Keratinocyte (primary cell): ENCODE measurements around the gene UVSSA. TPM values are rescaled to one million over a fixed set of nuclear protein-coding genes. Genes with fewer than 3 reads are reported as not detected.
"Not testable (repeated sequence)": the region's sequence is repeated elsewhere in the genome, so short reads cannot be mapped to it uniquely, and the experiment has no call there.

Experiments
- DNase-seq: peaks from one replicate; pipeline ENCODE4 v3.0.0-alpha.2; 2011; ENCODE audit warnings: low read depth, missing footprints, low spot score
- FAIRE-seq: peaks from 2 replicates; lab custom pipeline; 2011; peaks lifted over from hg19 to GRCh38; lab: Jason Lieb, UNC
- H2AFZ ChIP-seq: 2 replicates; pipeline ENCODE4 v1.6.0; 2012; ENCODE audit warnings: low read length, control low read depth, inconsistent platforms; ENCODE audit not compliant: control insufficient read depth
- H3K27ac ChIP-seq: 2 replicates; pipeline ENCODE4 v1.5.1; 2011; ENCODE audit warnings: low read length; ENCODE audit not compliant: control insufficient read depth, insufficient read depth
- H3K27me3 ChIP-seq: 3 replicates; pipeline ENCODE4 v1.6.0; 2011; ENCODE audit warnings: low read length; ENCODE audit not compliant: control insufficient read depth, insufficient read depth; ENCODE audit errors: extremely low read depth
- H3K36me3 ChIP-seq, 2 experiments: 2 replicates in 1 of 2; 3 replicates in 1 of 2; pipeline ENCODE4 v1.5.1; 2011; ENCODE audit warnings: low read length in 2 of 2, mild to moderate bottlenecking in 1 of 2; ENCODE audit not compliant: control insufficient read depth in 2 of 2, insufficient read depth in 2 of 2; ENCODE audit errors: extremely low read depth in 1 of 2
- H3K4me1 ChIP-seq: 3 replicates; pipeline ENCODE4 v1.5.1; 2011; ENCODE audit warnings: low read length; ENCODE audit not compliant: control insufficient read depth, insufficient read depth; ENCODE audit errors: extremely low read depth
- H3K4me2 ChIP-seq: 3 replicates; pipeline ENCODE4 v1.6.0; 2011; ENCODE audit warnings: low read depth, low read length; ENCODE audit not compliant: control insufficient read depth, insufficient read depth; ENCODE audit errors: extremely low read depth
- H3K4me3 ChIP-seq, 3 experiments: fragments of 200-600 bp in 1 of 3; sonication (generic) in 1 of 3; 2 replicates in 2 of 3; 3 replicates in 1 of 3; pipeline ENCODE4 v1.5.1; 2011 to 2016; ENCODE audit warnings: low read length in 3 of 3, mild to moderate bottlenecking in 3 of 3, control low read depth in 2 of 3, inconsistent platforms in 1 of 3, low read depth in 1 of 3, mixed read lengths in 1 of 3, mixed run types in 1 of 3, moderate library complexity in 1 of 3; ENCODE audit not compliant: control insufficient read depth in 2 of 3, insufficient read depth in 2 of 3; ENCODE audit errors: extremely low read depth in 1 of 3
- H3K79me2 ChIP-seq: 2 replicates; pipeline ENCODE4 v1.6.0; 2012; ENCODE audit warnings: low read length; ENCODE audit not compliant: control insufficient read depth, insufficient read depth
- H3K9ac ChIP-seq: 3 replicates; pipeline ENCODE4 v1.6.0; 2011; ENCODE audit warnings: low read length; ENCODE audit not compliant: control insufficient read depth, insufficient read depth; ENCODE audit errors: extremely low read depth
- H3K9me1 ChIP-seq: 3 replicates; pipeline ENCODE4 v1.6.0; 2011; ENCODE audit warnings: low read length; ENCODE audit not compliant: control insufficient read depth, insufficient read depth; ENCODE audit errors: extremely low read depth
- H3K9me3 ChIP-seq: 2 replicates; pipeline ENCODE4 v1.5.1; 2012; ENCODE audit warnings: low read depth, low read length; ENCODE audit not compliant: control insufficient read depth
- H4K20me1 ChIP-seq: 3 replicates; pipeline ENCODE4 v1.6.0; 2011; ENCODE audit warnings: low read length; ENCODE audit not compliant: control insufficient read depth, insufficient read depth; ENCODE audit errors: extremely low read depth
- CTCF ChIP-seq, 3 experiments: IDR thresholded peaks in 1 of 3; conservative IDR thresholded peaks in 1 of 3; optimal IDR thresholded peaks in 1 of 3; 2 replicates in 2 of 3; 3 replicates in 1 of 3; pipeline versions ENCODE3 to v1.5.1; 2011; ENCODE audit warnings: low read length in 3 of 3, mild to moderate bottlenecking in 3 of 3, moderate library complexity in 2 of 3, control low read depth in 1 of 3, inconsistent platforms in 1 of 3; ENCODE audit not compliant: insufficient read depth in 2 of 3; ENCODE audit errors: extremely low read depth in 1 of 3
- EZH2 ChIP-seq: IDR thresholded peaks from one replicate; pipeline ENCODE4 v1.6.1; 2012; ENCODE audit warnings: inconsistent platforms, mild to moderate bottlenecking, low read length, moderate library complexity
- dilution Hi-C: fragments of 300-500 bp; cut with MboI; formaldehyde crosslinking; loops from one replicate; pipeline ENCODE4 v1.7.0; 2020; ENCODE audit warnings: low sequenced_read_pairs; ENCODE audit not compliant: extremely low pct_ligation_motif_present
- polyA plus RNA-seq, 5 experiments: library from polyadenylated mRNA; depleted of rRNA in 3 of 5; stranded (reverse) in 3 of 5; stranded (forward) in 1 of 5; unstranded in 1 of 5; fragments of >200 nt; gene quantifications; 1 replicate in 1 of 5; 2 replicates in 3 of 5; 3 replicates in 1 of 5; pipeline versions ENCODE4 v1.2.1 to v1.2.3, GENCODE V29; 2011 to 2012; ENCODE audit warnings: missing spikeins in 2 of 5, low read depth in 1 of 5, low replicate concordance in 1 of 5

Gene UVSSA
- polyA plus RNA-seq, 1 donor (not counting 4 experiments of a cell fraction or from before 2014, with no cell fraction given), result 4.7 TPM

GRCh38 chr4:1334579-1334895, 12.5 kb upstream of the UVSSA start:
- Histone ChIP-seq H4K20me1 (no peaks in the 10 kb centered on the region), H3K36me3 (peaks cover 41 to 43% of the 10 kb centered on the region in 2 experiments), H3K9ac (no peak overlapping the region), H3K9me1 (no peaks in the 10 kb centered on the region), H3K27me3 (no peaks in the 10 kb centered on the region), H3K27ac (no peak overlapping the region), H3K9me3 (peaks cover 13% of the 10 kb centered on the region), H2AFZ (no peak overlapping the region), H3K4me1 (peaks cover 14% of the 10 kb centered on the region), H3K79me2 (peaks cover 25% of the 10 kb centered on the region), H3K4me2 (no peak overlapping the region), H3K4me3 (no peak overlapping the region)
- DNase-seq (no peak), FAIRE-seq (no peak)
- dilution Hi-C loops, result no loop called here
- TF ChIP-seq CTCF (optimal IDR thresholded peaks at IDR 0.05 in 1 of 3, IDR thresholded peaks at IDR 0.05 in 1 of 3, conservative IDR thresholded peaks at IDR 0.05 in 1 of 3; ENCODE audit: extremely low read depth in 1 of 3, insufficient read depth in 2 of 3, low read length in 3 of 3) (no peak), EZH2 (no peak)

- H3K4me3 ChIP-seq, H3K9ac ChIP-seq, DNase-seq, H3K27ac ChIP-seq, dilution Hi-C loops, FAIRE-seq, H3K9me1 ChIP-seq, H4K20me1 ChIP-seq, H3K4me1 ChIP-seq, H2AFZ ChIP-seq, H3K4me2 ChIP-seq, H3K27me3 ChIP-seq: not testable (repeated sequence)
- H3K79me2 ChIP-seq, result peaks cover 22% of the 10 kb centered on the region
- peaks cover 13% of the 10 kb centered on the region for H3K9me3 ChIP-seq
- peaks cover 43 to 48% of the 10 kb centered on the region in 2 experiments for H3K36me3 ChIP-seq
These were observed 11.7 kb upstream of the UVSSA start for GRCh38 chr4:1335193-1335883.

- Histone ChIP-seq H3K79me2 (peaks cover 15% of the 10 kb centered on the region), H3K4me2 (no peak overlapping the region), H4K20me1 (no peaks in the 10 kb centered on the region), H3K4me3 (no peak overlapping the region), H3K36me3 (peaks cover 51 to 53% of the 10 kb centered on the region in 2 experiments), H3K9me3 (peaks cover 13% of the 10 kb centered on the region), H3K27ac (no peak overlapping the region), H3K27me3 (no peaks in the 10 kb centered on the region), H3K9ac (no peak overlapping the region), H3K4me1 (peaks cover 3% of the 10 kb centered on the region), H2AFZ (no peak overlapping the region), H3K9me1 (no peaks in the 10 kb centered on the region)
- TF ChIP-seq EZH2 (no peak), CTCF (optimal IDR thresholded peaks at IDR 0.05 in 1 of 3, IDR thresholded peaks at IDR 0.05 in 1 of 3, conservative IDR thresholded peaks at IDR 0.05 in 1 of 3; ENCODE audit: extremely low read depth in 1 of 3, insufficient read depth in 2 of 3, low read length in 3 of 3) (no peak)
- no peak for DNase-seq
- dilution Hi-C loops, result no loop called here
- FAIRE-seq, result no peak
These were observed 10.9 kb upstream of the UVSSA start for GRCh38 chr4:1336088-1336491.
